AG09309 (cell line): ENCODE results near the gene ADSS2.

ENCODE experiments used
- DNase-seq: peaks from one replicate; pipeline ENCODE4 v3.0.0-alpha.2; 2010; ENCODE audit warnings: low read depth
- H3K4me3 ChIP-seq: 2 replicates; pipeline ENCODE4 v1.5.1; 2011; ENCODE audit warnings: mild to moderate bottlenecking, low read depth, low read length, moderate library complexity; ENCODE audit not compliant: control insufficient read depth
- CTCF ChIP-seq: IDR thresholded peaks from 2 replicates; pipeline ENCODE4 v1.5.1; 2011; ENCODE audit warnings: mild to moderate bottlenecking, low read depth, low read length, inconsistent platforms; ENCODE audit not compliant: insufficient read depth, control insufficient read depth; ENCODE audit errors: missing control alignments

The ADSS2 gene

GRCh38 chr1:244419024-244419423 lies 32.7 kb downstream of the ADSS2 start:
- DNase-seq, result no peak
- no peak overlapping the region for H3K4me3 ChIP-seq
- TF ChIP-seq CTCF, result no peak

DNA sequence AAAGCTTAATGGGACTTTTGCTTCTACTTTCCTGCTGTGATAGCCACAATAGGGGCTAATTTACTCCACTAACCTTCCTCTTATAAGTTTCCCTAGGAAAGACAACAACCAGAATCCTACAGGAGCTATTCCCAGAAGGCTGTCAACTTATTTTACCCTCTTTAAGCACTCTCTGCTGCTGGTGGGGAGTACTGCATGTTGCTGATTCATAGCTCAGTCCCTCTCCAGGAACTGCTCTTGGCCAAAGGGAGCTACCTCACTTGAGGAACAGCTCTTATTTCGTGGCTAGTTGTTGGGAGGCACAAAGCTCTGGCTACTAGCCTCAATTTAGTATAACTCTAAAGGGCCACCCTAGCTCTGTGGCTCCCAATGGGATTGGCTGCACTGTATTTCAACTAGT lies 37.2 kb downstream of the ADSS2 start:
- H3K4me3 ChIP-seq, result no peak overlapping the region
- peak; percentile 49 for DNase-seq
- TF ChIP-seq CTCF, result peak; percentile 53

DNA sequence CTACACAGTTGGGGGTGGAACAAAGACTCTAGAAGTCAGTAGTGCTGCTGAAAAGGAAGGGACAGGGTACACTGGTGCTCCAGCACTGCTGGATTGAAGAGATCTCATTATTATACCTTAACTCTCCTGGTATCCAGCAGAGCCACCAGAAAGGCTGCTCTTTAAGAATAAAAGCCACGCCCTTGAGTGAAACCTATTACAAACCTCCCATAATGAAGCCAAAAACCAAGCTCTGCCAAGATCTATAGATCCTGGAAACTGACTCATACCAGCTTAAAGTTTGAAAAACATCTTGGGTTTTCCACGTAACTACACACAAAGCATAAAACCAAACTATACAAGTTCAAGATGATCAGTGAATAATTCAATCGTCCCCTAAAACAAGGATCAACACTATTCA lies 38.0 kb downstream of the ADSS2 start:
- TF ChIP-seq CTCF, result no peak
- H3K4me3 ChIP-seq, result no peak overlapping the region
- DNase-seq, result no peak

DNA sequence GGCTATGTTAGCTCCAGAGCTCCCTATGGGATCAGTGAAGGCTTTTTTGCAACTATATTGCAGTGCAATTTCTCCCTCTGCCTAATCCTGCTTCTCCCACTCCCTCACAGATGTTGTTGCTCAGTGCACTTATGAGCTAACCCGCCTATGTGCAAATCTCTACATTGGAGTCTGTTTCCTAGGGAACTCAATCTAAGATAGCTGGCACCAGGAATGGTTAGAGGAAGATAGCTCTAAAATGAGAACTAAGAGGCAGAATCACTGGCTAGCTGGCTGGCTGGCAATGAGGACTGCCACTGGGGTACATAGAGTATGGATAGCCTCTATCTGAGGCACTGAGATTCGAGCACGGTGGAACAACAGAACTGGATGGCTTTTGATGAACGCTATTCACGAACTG lies 39.5 kb downstream of the ADSS2 start:
- TF ChIP-seq CTCF, result no peak
- H3K4me3 ChIP-seq, result no peak overlapping the region
- DNase-seq, result no peak

- DNase-seq, result no peak
- no peak overlapping the region for H3K4me3 ChIP-seq
- no peak for TF ChIP-seq CTCF
Measured at GRCh38 chr1:244409701-244410100, 42.0 kb downstream of the ADSS2 start.

DNA sequence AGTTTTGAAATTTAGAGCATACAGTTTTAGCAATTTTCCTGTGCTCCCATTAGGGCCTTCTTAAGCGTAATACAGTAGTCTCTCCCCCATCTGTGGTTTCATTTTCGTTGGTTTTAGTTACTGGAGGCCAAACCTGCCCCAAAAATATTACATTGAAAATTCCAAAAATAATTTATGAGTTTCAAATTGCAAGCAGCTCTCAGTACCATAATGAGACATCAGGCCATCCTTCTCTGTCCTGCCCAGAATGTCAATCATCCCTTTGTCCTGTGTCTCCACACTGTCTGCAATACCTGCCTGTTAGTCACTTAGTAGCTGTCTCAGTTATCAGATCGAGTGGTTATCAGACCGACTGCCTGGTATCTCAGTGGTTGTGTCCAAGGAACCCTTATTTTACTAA lies 45.4 kb downstream of the ADSS2 start:
- DNase-seq, result no peak
- H3K4me3 ChIP-seq, result no peak overlapping the region
- TF ChIP-seq CTCF, result no peak

DNA sequence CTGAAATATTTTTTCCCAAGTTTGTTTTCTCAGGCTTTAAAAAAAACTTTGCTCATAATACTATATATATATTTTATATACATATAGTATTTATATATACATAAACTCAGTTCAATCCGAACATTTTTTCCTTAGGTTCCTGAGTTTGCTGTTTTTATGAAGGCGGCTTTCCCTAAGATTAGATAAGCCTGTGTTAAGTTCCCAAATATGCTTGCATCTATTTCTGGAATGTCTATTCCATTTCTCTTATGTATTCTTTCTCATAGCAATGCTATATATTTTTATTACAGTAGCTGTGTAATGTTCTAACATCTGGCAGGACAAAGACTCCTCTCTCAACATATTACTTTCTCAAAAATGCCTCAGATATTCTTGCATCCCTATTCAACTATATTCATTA lies 45.9 kb downstream of the ADSS2 start:
- no peak for DNase-seq

More for the DNA sequence above, 45.9 kb downstream of the ADSS2 start:
- no peak overlapping the region for H3K4me3 ChIP-seq
- no peak for TF ChIP-seq CTCF
